DMS153 treated with DMSO at 0.1 percent for 48 hours (cell line): ENCODE data around the gene C13orf46.

Experiments used
- DNase-seq: peaks from one replicate; lab custom pipeline; 2025; ENCODE audit not compliant: unreplicated experiment; lab: John Stamatoyannopoulos, UW

Gene C13orf46

DNA sequence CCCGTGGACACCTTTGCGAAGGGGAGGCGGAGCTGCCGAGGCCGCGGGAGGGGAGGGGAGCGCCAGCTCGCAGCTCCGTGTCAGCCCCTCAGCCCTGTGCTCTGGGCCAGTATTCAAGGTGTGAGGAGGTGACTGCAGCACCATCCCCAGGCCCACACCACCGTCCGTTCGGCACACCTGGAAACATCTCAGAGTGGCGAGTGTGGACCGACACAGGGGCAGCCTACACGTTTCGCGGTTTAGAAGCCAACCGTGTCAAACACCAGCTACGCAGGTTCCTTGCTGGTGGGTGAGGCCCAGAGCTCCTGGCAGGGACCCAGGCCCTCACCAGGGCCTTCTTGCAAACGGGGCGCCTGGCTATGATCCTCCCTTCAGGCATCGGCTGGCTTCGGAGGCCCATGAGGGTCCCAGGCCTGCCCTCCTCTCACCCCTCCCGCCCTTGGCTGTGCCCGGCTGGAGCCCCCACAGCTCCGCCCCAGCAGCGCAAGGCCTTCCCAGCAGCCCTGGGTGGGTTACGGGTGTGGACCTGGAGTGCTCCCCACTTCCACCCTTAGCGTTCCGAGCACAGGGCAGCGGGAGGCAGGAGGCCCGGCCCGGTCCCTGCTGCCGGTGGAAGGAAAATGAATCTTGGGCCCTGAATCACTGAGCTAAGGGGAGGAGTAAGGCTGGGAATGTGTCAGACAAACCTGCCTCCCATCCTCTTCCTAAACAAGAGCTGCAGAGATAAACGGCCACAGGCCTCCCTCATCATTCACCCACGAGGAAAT lies 1.2 kb downstream of the C13orf46 start:
- DNase-seq = no peak

DNA sequence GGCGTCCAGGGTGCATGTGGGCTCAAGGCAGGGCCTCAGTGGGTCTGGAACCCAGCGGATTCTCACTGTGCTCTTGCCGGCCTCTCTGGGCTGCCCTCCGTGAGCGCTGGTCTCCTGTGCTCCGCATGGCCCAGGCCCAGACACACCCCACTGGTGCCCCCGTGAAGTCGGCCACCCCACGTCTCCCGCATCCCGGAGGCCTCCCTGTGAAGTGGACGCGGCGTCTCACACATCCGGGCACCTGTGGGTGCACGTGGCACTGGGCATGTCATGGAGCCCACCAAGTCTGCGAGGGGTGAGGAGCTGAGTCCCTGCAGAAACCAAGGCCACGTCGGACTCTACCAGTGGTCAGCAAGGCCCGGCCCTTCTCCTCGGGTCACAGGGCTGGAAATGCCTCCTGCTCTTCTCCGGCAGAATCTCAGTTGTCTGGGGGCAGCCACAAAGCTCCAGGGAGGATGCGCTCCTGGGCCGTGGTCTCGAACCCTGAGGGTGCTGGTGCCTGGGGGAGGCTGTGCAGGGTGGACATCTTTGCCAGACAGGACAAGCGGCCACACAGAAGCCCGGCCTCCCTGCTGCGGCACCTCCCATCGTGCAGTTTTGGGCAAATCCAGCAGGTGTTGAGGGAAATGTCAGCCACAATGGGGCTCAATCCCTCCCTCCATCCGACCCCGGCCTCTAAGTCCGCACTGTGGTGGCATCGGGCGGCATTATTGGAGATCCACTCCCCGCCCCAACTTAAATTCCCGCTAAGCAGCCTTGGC lies 2.2 kb downstream of the C13orf46 start:
- DNase-seq = no peak

DNA sequence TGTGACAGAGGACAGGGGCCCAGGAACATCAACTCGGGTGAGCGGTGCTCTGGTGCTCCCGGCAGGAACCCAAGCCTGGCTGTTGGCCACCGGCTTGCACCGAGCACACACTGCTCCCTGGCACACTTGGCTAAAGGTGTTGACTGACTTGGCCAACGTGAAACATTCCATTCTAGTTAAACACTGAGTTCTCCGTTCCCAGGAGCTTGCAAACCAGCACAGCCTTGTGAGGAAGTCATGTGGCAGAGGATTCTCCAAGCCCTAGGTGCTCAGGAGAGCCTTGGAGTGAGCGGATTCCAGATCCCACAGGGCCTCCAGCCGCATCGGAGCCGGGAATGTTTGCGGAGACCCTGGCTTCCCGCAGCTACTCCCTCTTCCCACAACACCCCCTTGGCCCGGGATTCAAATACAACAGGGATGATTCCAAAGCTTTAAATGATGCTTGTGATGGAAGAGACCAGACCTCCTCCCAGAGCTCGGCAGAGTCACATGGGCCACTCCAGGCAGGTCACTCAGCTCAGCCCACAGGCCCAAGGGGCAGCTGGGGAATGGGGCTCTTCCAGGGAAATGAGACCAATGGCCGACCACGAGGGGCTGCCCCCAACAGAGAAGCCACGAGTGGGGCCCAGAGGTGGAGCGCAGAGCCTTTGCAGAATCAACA lies 2.9 kb downstream of the C13orf46 start:
- no peak for DNase-seq

DNA sequence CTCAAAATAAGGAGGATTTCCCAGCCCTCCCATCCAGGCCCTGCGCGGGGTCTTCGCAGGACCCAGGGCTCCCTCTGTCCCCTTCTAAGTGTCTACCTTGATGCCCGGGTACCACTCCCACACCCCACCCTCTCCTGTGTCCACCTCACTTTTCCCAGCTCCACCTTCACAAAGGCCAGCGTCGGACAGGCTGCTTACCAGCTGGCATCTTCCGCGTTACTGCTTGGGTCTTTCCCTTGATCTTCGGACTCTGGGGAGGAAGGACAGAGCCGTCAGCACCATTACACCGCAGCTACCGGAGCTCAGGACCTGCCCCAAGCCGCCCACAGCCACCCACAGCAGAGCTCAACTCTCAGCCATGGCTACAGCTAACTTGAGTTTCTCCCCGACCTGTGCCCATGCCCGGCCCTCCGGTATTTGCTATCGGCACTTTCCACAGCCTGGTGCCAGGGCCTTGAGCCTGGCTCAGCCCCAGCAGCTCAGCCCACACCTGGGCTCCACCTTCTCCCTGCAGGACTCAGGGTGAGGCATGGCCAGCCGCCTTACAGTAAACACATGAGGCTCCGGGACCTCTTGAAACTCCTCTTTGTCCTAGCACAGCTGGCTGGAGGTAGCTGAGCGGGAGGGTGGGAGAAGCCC lies 3.8 kb downstream of the C13orf46 start:
- DNase-seq = no peak

DNA sequence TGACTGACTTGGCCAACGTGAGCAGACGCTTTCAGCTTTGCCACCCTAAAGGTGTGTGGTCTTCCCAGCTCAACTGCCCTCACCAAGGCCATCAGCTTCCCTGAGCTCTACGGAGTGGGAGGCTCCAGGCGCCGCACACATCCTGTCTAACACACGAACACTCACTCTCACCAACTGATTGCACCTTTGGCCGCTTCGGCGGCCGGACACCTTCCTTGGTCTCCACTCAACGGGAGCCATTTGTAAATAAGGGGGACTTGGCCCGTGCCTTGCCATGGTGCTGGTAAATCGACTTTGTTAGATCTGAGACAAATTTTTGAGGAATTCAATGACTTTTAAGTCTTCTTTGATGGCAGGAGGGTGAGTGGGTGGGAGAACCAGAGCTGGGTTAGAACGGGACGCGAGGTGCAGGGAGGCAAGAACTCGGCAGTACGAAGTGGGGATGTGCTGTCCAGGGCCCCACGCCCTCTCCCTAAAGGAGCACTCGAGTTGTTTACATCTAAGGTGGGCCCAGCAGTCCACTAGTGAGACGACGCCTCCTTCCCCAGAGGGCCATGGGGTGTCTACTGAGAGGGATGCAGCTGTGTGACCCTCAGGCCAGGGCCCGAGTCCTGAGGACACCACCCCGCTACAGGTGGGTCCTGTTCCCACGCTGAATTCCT lies 4.4 kb downstream of the C13orf46 start:
- DNase-seq = no peak

DNA sequence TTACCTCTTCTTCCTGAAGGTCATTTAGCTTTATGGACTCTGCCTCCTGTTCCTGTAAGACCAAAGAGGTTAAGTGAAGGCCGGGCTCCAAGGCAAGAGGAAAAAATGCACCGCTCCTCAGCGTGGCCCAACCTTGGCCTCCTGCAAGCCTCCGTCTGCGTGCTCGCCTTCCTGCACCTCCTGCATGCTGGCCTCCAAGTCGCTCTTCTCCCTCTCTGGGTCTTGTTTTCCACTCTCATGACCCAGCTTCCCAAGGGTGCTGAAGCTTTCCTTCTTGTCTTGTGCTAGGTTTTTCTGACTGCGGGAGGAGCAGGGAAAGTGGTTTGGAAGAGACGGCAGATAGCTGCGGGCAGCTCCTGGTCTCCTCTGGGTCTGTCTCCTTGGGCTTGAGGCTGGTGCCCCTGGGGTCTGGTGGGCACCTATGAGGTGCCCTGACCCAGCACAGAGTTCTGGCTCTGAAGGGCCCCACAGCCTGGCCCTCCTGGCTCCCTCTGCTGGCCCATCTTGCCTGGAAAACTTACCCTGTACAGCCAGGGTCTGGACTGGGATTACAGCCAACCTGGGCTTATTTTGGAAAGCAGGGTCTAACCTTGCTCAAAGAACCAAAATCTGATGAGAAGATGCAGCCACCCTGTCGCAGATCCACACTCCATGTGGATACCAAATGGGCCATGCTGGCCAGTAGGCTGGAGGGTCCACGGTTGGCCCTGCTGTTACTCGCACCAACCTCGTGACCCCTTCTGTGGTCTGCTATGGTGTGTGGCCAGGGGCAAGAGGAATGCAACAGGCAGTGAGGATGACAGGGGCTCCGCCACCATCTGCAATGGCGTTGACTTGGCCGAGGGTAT lies 5.2 kb downstream of the C13orf46 start:
- no peak for DNase-seq

DNA sequence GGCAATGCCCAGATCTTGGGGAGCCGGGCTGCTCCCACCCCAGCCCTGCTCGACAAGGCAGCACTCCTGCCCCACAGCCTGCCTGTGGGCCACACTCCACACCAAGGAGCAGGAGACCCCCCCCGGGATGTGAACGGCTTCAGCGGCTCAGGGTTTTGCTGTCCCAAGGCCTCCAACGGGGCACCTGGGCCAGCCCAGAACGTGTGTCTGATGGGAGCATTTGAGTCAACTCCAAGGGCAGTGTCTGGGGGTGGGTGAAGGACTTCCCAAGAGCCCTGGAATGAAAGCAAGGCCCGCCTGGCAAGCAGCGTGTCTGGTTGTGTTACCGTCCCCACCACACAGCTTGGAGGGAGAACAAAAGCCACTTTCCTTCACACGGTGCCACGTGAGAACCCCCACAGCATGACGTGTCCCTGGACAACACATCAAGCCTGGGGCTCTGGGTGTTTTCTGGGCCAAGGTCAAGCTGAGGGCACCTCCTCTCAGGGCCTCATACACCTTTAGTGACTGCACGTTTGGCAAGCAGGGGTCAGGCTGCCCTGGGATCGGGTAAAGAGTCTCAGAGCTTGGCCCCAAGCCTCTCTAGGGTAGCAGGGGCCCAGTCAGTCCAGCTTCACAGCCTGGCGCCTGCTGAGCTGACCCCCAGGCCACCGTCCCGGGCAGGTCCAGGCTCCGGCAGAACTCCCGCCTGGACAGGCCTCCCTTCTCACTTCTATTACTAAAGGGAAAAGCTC lies 6.0 kb downstream of the C13orf46 start:
- no peak for DNase-seq

DNA sequence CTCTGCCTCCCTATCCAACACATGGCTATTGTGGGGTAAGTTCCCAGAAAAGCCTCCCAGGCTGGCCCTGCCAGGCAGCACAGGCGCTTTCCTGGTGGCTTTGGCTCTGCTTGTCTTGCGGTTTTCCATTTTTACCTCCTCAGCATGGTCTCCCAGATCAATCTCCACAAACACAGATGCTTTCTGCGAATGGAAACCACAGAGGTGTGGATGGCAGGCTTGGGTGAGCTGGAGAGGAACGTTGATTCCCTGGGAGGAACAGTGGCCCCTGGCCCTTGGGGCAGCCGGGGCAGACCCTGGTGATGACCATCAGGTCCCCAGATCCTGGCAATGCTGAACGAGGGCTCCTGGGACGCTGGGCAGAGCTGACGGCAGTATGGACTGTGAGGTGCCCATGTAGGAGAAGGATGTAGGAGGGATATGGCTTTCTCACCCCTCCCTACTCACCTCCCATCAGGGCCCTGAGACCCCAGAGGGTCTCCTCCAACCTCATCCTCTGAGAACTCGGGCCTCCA lies 6.6 kb downstream of the C13orf46 start:
- no peak for DNase-seq

DNA sequence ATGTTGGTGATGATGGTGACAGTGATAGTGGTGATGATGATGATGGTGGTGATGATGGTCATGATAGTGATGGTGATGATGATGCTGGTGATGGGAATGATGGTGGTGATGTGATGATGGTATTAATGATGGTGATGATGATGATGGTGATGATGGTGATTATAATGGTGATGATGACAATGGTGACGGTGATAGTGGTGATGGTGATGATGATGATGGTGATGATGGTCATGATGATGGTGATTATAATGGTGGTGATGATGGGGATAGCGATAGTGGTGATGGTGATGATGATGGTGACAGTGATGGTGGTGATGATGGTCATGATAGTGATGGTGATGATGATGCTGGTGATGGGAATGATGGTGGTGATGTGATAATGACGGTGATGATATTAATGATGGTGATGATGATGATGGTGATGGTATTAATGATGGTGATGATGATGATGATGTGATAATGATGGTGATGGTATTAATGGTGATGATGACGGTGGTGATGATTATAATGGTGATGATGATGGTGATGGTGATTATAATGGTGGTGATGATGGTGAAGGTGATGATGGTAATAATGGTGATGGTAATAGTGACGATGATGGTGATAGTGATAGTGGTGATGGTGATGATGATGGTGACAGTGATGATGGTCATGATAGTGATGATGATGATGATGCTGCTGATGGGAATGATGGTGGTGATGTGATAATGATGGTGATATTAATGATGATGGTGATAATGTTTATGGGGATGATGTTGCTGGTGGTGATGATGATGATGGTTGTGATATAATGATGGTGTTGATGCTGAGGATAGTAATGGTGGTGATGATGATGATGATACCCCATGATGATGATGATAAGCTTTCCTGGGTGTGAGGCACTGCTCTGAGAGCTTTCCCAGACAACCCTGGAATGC lies 7.7 kb downstream of the C13orf46 start:
- DNase-seq = no peak

DNA sequence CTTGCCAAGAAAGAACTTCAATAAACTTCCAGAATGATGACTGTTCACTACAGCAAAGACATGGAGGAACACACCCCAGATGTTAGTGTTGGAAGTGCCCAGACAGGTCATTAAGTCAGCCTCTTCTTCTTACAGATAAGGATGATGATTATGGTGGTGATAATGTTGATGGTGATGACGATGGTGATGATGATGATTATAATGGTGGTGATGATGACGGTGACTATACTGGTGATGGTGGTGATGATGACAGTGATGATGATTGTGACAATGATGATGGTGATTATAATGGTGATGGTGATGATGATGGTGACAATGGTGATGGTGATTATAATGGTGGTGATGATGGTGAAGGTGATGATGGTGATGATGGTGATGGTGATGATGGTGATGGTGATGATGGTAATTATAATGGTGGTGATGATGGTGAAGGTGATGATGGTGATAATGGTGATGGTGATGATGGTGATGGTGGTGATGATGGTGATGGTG lies 8.4 kb downstream of the C13orf46 start:
- DNase-seq = no peak

DNA sequence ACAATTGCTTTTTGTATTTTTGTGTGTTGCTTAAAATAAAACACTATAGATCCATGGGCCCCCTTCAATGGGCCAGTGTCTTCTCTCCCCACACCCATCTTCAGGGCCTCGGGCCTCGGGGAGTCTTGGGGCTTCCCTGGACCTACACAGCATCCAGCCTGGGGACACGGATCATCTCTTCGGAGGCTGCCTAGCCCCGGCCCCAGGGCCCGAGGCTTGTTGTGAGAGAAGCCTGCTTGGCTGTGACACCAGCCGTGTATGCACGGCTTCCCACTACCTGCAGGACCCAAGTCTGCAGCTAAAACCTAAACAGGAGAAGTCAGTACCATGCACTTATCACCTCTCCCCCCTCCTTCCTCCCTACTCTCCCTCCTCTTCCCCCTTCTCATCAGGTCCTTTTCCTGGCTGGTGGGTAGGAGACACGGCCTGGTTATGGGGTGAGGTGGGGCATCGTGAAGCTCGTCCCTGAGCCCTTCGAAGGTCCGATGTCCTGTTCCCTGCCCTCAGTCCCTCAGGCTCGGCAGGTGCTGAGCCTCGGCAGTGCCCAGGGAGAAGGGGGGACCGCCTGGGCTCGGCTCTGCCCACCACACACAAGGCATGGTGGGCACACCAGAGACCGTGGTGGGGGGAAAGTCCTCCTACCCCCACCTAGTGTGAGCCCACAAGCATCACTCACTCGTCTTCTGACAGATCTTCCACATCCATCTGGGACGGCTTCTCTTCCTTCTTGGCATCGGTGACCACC lies 9.5 kb downstream of the C13orf46 start:
- DNase-seq = no peak

DNA sequence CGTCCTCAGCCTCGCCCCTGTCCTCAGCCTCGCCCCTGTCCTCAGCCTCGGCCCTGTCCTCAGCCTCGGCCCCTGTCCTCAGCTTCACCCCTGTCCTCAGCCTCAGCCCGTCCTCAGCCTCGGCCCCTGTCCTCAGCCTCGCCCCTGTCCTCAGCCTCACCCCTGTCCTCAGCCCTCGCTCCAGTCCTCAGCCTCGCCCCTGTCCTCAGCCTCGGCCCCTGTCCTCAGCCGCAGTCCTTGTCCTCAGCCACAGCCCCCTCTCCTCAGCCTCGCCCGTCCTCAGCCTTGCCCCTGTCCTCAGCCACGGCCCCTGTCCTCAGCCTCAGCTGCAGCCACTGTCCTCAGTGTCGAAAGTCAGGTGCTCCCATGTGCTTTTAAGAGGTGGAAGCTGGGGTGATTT lies 10.5 kb downstream of the C13orf46 start:
- no peak for DNase-seq

DNA sequence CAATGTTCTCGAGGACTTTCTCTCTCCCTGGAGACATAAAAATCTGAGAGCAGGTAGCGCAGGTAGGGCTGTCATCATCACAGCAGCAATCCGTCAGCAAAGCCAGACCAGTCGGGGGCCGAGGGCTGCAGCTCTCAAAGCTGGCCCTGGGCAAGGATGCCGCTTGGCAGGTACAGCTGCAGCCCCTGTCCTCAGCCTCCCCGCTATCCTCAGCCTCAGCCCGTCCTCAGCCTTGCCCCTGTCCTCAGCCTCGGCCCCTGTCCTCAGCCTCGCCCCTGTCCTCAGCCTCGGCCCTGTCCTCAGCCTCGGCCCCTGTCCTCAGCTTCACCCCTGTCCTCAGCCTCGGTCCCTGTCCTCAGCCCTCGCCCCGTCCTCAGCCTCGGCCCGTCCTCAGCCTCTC lies 10.9 kb downstream of the C13orf46 start:
- DNase-seq = no peak

DNA sequence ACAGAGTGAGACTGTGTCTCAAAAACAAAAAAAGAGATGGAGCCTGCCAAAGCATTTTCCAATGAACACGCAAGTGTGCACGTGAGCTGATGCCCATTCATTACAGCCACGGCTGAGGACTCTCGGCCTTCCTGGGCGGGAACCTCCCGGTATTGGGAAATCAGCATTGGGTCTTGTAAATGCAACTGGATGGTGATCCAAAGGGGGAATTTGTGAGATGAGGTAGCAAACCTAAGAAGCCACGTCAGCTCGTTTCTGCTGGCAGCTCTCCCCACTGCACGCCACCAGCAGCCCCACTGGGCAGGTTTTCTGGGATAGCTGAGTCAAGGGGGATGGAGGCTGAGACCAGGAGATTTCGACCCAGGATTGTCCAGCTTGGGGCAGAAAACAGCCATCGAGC lies 11.5 kb downstream of the C13orf46 start:
- no peak for DNase-seq

DNA sequence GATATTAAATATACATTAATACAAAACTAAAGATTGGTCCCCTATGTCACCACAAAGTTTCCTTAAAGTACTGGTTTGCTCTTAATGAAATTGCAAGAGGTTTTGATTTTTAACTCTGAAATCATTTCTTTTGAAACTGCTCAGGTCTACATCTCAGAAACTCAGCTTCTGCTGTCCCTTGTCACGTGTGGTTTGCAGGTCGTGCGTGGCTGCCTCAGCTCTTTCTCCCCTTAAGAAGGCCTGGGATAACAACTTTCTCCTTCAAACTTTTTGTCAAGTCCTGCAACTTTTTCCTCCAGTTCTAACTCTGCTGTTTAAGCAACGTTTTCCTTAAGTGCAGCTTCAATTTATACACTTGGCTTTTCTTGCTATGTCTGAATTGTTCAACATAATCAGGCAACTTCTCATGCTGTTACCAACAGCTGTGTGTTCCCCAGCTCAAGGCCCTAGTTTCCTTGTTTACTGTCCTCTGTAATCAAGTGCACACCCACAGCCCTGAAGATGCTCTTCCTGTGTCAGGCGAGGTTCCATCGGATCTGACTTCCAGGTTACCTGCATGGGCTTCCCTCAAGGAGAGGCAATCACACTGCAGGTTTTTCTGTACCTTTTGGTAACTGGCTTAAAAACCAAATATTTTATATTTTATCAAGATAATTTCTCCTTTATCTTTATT lies 13.5 kb downstream of the C13orf46 start:
- DNase-seq = no peak

DNA sequence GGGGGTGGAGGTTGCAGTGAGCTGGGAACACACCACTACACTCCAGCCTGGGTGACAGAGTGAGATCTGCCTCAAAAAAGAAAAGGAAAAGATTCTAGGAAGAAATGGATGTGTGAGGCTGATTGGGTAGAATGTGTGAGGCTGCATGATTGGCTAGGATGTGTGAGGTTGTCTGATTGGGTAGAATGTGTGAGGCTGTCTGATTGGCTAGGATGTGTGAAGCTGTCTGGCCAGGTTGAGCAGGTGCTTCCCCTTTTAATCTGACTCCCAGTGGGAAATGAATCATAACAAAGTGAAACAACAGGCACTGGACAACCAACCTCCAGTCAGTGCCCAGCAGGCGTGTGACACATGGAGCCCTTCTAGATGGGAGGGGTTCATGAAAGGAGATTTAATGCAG lies 14.7 kb downstream of the C13orf46 start:
- DNase-seq = no peak

DNA sequence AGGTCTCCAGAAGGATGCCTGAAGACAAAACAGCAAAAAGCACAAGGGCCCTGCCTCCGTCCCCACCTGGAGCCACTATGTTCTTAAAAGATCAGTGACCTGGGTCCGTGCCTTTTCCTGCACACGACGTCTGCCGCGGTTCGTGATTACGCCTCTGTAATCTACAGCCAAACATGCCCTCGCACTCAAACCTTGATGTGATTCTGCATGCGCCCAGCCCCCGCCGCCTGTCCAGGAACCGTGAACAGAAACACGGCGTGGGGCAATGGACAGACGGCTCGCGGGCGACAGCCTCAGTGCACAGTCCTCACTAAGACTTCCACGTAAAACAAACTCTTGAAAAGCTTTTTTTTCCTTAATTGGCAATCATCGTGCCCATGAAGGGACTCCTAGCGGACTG lies 15.5 kb downstream of the C13orf46 start:
- DNase-seq = no peak
